PC-3 (cell line): ENCODE measurements around the gene CACUL1. TPM values are rescaled to one million over a fixed set of nuclear protein-coding genes. Genes with fewer than 3 reads are reported as not detected.
A peak's percentile ranks its signal among the peaks of the same experiment; 100 is the strongest.

Source experiments
- ATAC-seq: fragments of 200-7000 bp; cut with Tn5 transposase; 2 replicates; pipeline ENCODE4 v1.9.1; 2020; ENCODE audit warnings: mild to moderate bottlenecking, moderate library complexity
- BruUV-seq: library from RNA; stranded (reverse); fragments of 400-500 nt; replicated peaks from 2 replicates; lab custom pipeline; 2021; lab: Mats Ljungman, UMichigan
- CTCF ChIA-PET: fragments of 300-600 bp; sonication (Branson Sonifier 250); formaldehyde crosslinking; loops from one replicate; lab custom pipeline; 2022; ENCODE audit warnings: antibody characterized with exemption; lab: Charles Lee
- POLR2A ChIA-PET: fragments of 300-600 bp; sonication (Branson Sonifier 250); formaldehyde crosslinking; loops from one replicate; lab custom pipeline; 2022; ENCODE audit warnings: antibody characterized with exemption; ENCODE audit not compliant: unreplicated experiment; lab: Charles Lee
- DNase-seq: peaks from one replicate; pipeline ENCODE4 v3.0.0-alpha.2; 2015
- H2AFZ ChIP-seq: fragments of 300-600 bp; sonication (generic); 2 replicates; pipeline ENCODE4 v1.6.0; 2016; ENCODE audit warnings: antibody characterized with exemption, low read length
- H3F3A ChIP-seq: fragments of 300-600 bp; sonication (generic); one replicate; pipeline ENCODE4 v1.6.0; 2017; ENCODE audit warnings: antibody characterized with exemption, low read length, control low read depth, mild to moderate bottlenecking; ENCODE audit not compliant: unreplicated experiment
- H3K27ac ChIP-seq: fragments of 300-600 bp; sonication (generic); 2 replicates; pipeline ENCODE4 v1.5.1; 2016; ENCODE audit warnings: mild to moderate bottlenecking, low read length
- H3K27me3 ChIP-seq: fragments of 300-600 bp; sonication (generic); 2 replicates; pipeline ENCODE4 v1.6.1; 2016; ENCODE audit warnings: low read length, mixed read lengths
- H3K36me3 ChIP-seq: fragments of 300-600 bp; sonication (generic); 2 replicates; pipeline ENCODE4 v1.6.1; 2016; ENCODE audit warnings: low read depth, mixed run types, low read length, mixed read lengths
- H3K4me1 ChIP-seq: fragments of 300-600 bp; sonication (generic); 2 replicates; pipeline ENCODE4 v1.5.1; 2016; ENCODE audit warnings: low read length; ENCODE audit not compliant: insufficient read depth
- H3K4me2 ChIP-seq: fragments of 300-600 bp; sonication (generic); 2 replicates; pipeline ENCODE4 v1.6.0; 2016; ENCODE audit warnings: low read length
- H3K4me3 ChIP-seq: fragments of 300-600 bp; sonication (generic); 2 replicates; pipeline ENCODE4 v1.5.1; 2016; ENCODE audit warnings: mild to moderate bottlenecking, low read length, mixed read lengths
- H3K79me2 ChIP-seq: fragments of 300-600 bp; sonication (generic); 2 replicates; pipeline ENCODE4 v1.6.1; 2017; ENCODE audit warnings: low read length, mixed read lengths
- H3K9ac ChIP-seq: fragments of 300-600 bp; sonication (generic); 2 replicates; pipeline ENCODE4 v1.6.0; 2016; ENCODE audit warnings: mild to moderate bottlenecking, low read length
- H3K9me2 ChIP-seq: fragments of 300-600 bp; sonication (generic); replicated peaks from 2 replicates; pipeline ENCODE4 v1.6.1; 2016; ENCODE audit warnings: mixed run types, low read length, mixed read lengths
- H3K9me3 ChIP-seq: fragments of 300-600 bp; sonication (generic); 2 replicates; pipeline ENCODE4 v1.6.1; 2016; ENCODE audit warnings: low read length, mixed read lengths
- H4K20me1 ChIP-seq: fragments of 300-600 bp; sonication (generic); 2 replicates; pipeline ENCODE4 v1.6.1; 2016; ENCODE audit warnings: low read length, mixed read lengths
- EZH2 ChIP-seq: fragments of 300-600 bp; sonication (generic); IDR thresholded peaks from one replicate; pipeline ENCODE4 v1.6.1; 2017; ENCODE audit warnings: antibody characterized with exemption, mild to moderate bottlenecking, low read length; ENCODE audit not compliant: unreplicated experiment
- EZH2phosphoT487 ChIP-seq: fragments of 300-600 bp; sonication (generic); IDR thresholded peaks from 2 replicates; pipeline ENCODE4 v1.6.1; 2018; ENCODE audit warnings: mild to moderate bottlenecking, antibody characterized with exemption, low read length, borderline replicate concordance
- intact Hi-C: fragments of 100-400 bp; cut with micrococcal nuclease; formaldehyde crosslinking; loops from 2 replicates; pipeline ENCODE4 v1.9.0; 2023
- total RNA-seq: library from RNA; depleted of rRNA; stranded (reverse); fragments of >200 nt; gene quantifications from 2 replicates; pipeline ENCODE4 v1.2.3, GENCODE V29; 2014
- TF ChIP-seq, protein P1 (sequence below): fragments of 300-600 bp; sonication (generic); conservative IDR thresholded peaks from 2 replicates; pipeline ENCODE4 v1.5.1; 2017; ENCODE audit warnings: antibody characterized with exemption, low read depth, mild to moderate bottlenecking, low read length

The CACUL1 gene
- total RNA-seq, 1 experiment from 2014 or later, result 27.6 TPM

DNA sequence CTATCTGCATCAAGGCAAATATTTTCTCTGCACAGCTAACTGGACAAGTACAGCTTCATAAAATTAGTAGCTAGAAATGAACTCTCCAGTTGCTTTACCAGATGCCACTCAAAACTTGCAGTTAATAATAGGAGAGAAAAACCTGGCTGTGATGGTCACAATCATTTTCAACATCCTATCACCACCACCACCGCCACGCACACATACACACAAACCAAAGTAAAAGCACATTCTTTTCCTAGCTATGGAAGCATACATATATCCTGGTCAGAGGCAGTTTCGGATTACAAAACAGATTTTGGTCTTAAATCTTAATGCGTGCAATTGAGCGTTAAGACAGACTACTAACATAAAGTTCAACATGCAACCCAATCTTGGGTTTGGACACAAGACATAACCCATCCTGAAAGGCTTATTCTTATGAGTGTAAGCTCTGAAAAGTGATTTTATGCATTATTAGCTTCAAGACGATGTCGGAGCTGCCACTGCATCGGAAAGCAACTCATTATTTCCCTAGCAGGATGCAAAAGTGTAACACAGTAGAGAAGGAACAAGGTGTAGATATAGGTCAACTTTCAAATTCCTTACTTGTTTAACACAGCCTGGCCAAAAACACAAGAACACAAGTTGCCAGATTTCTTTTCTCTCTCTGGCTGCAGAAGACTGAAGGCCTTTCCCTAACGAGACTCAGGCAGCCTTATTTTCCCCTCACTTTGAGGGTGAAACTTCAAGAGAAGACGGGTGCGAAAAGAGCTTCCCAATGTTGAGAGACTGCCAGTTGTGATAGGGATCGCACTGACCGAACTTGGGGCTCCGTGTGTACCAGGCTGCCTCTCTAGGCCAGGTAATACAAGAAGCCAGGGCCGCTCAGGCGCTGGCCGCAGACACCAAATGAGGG, 1.2 kb downstream of the CACUL1 start:
- intact Hi-C loops, result loop anchor here (2.0 kb wide), 1 partner anchor 33 kb away; no protein-coding TSS in a partner anchor
- peak; percentile 8 for ATAC-seq
- peak overlapping the region; percentile 88; the same call in 1 of the 2 replicates for H2AFZ ChIP-seq

DNA sequence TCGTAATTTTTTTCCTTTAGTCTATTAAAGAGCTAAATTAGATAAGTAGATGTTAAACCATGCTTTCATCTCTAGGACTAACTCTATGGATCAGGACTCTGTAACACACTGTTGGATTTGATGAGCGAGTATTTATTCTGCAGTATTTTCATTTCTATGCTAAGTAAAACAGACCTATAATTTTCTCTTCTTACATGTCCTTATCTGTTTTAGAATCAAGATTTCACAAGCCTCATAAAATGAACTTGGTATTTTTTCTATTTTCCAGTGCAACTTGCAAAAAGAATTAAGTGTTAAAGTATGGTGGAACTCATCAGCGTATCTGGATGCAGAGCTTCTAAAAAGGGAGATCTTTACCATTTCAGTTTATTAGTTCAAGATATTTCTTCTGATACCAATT, 2.4 kb downstream of the CACUL1 start:
- H3K4me2 ChIP-seq, result peak overlapping the region; percentile 92
- DNase-seq (peak; percentile 7), ATAC-seq (no peak)
- intact Hi-C loops, result loop anchor here (2.0 kb wide), 1 partner anchor 32 kb away; no protein-coding TSS in a partner anchor
- peak overlapping the region; percentile 99 for H3K4me3 ChIP-seq
- peak overlapping the region; percentile 30; the same call in 1 of the 2 replicates for H3K9ac ChIP-seq
- H4K20me1 ChIP-seq, result peaks cover 34% of the 10 kb centered on the region
- H3K27me3 ChIP-seq, result no peaks in the 10 kb centered on the region
- no peak overlapping the region for H3K27ac ChIP-seq
- no peak for TF ChIP-seq EZH2
- TF ChIP-seq EZH2phosphoT487, result no peak
- TF ChIP-seq, protein P1, sequence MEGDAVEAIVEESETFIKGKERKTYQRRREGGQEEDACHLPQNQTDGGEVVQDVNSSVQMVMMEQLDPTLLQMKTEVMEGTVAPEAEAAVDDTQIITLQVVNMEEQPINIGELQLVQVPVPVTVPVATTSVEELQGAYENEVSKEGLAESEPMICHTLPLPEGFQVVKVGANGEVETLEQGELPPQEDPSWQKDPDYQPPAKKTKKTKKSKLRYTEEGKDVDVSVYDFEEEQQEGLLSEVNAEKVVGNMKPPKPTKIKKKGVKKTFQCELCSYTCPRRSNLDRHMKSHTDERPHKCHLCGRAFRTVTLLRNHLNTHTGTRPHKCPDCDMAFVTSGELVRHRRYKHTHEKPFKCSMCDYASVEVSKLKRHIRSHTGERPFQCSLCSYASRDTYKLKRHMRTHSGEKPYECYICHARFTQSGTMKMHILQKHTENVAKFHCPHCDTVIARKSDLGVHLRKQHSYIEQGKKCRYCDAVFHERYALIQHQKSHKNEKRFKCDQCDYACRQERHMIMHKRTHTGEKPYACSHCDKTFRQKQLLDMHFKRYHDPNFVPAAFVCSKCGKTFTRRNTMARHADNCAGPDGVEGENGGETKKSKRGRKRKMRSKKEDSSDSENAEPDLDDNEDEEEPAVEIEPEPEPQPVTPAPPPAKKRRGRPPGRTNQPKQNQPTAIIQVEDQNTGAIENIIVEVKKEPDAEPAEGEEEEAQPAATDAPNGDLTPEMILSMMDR, result no peak
- H3K9me3 ChIP-seq, result no peaks in the 10 kb centered on the region
- no peaks in the 10 kb centered on the region for H3K9me2 ChIP-seq
- H3K79me2 ChIP-seq, result peaks cover 72% of the 10 kb centered on the region
- no peaks in the 10 kb centered on the region for H3F3A ChIP-seq
- ChIA-PET POLR2A (no interaction called here), CTCF (no interaction called here)
- H2AFZ ChIP-seq, result no peak overlapping the region
- H3K4me1 ChIP-seq, result peaks cover 16% of the 10 kb centered on the region
- no TSS peak for BruUV-seq
- H3K36me3 ChIP-seq, result no peaks in the 10 kb centered on the region

More for the DNA sequence above, 1.2 kb downstream of the CACUL1 start:
- Histone ChIP-seq H3K9me3 (no peaks in the 10 kb centered on the region), H3K79me2 (peaks cover 61% of the 10 kb centered on the region), H3K9me2 (no peaks in the 10 kb centered on the region), H3K4me1 (peaks cover 16% of the 10 kb centered on the region), H3K36me3 (no peaks in the 10 kb centered on the region), H3K9ac (peak overlapping the region; percentile 83), H3K4me2 (peak overlapping the region; percentile 92), H3K27ac (peak overlapping the region; percentile 29; the same call in 1 of the 2 replicates), H3K4me3 (peak overlapping the region; percentile 99), H4K20me1 (peaks cover 34% of the 10 kb centered on the region), H3K27me3 (no peaks in the 10 kb centered on the region), H3F3A (no peaks in the 10 kb centered on the region)
- ChIA-PET CTCF (interaction anchor here (1.1 kb wide), 1 partner anchor 33 kb away, joined by 3 read pairs; no protein-coding TSS in a partner anchor), POLR2A (no interaction called here)
- TF ChIP-seq, protein P1, result no peak
- TF ChIP-seq EZH2phosphoT487, result no peak
- no peak for TF ChIP-seq EZH2
- peak; percentile 32 for DNase-seq
- BruUV-seq, result no TSS peak

DNA sequence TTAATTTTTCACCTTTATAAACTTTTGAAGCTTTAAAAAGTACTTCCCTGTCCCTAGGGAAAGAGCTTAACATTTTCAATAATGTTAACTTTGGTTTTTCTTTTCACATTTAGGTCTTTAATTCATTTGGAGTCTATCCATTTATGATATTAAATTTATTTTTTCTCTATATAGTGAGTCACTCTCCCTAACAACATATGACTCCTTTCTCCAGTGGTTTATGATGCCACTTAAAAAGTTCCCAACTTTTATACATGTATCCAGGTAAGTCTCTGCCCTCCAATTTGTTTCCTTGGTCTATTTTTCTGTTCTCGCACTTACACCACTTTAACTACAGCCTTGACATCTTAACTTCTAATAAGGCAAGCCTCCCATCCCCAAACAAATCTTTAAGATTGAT, 3.5 kb downstream of the CACUL1 start:
- TF ChIP-seq, protein P1, result no peak
- TF ChIP-seq EZH2 (no peak), EZH2phosphoT487 (no peak)
- Histone ChIP-seq H3F3A (no peaks in the 10 kb centered on the region), H2AFZ (no peak overlapping the region), H3K36me3 (no peaks in the 10 kb centered on the region), H3K4me1 (peaks cover 16% of the 10 kb centered on the region), H3K4me3 (no peak overlapping the region), H3K27ac (no peak overlapping the region), H3K4me2 (peak overlapping the region; percentile 92), H3K9ac (no peak overlapping the region), H3K9me2 (no peaks in the 10 kb centered on the region), H3K27me3 (no peaks in the 10 kb centered on the region), H3K79me2 (peaks cover 84% of the 10 kb centered on the region), H4K20me1 (peaks cover 34% of the 10 kb centered on the region), H3K9me3 (no peaks in the 10 kb centered on the region)
- intact Hi-C loops, result no loop called here
- ChIA-PET POLR2A (no interaction called here), CTCF (no interaction called here)
- DNase-seq, result no peak
- BruUV-seq, result no TSS peak
- no peak for ATAC-seq
